T47D (cell line): Measurements from ENCODE around the gene SIN3A.
"Not testable (repeated sequence)": the region's sequence is repeated elsewhere in the genome, so short reads cannot be mapped to it uniquely, and the experiment has no call there.

Experiments
- DNase-seq, 2 experiments: peaks; one replicate each; pipeline versions ENCODE4 v3.0.0 to v3.0.0-alpha.2; 2011 to 2012; ENCODE audit warnings: low read depth in 1 of 2, low spot score in 1 of 2
- JUND ChIP-seq: IDR thresholded peaks from 2 replicates; pipeline ENCODE4 v1.6.1; 2012; ENCODE audit warnings: low read depth
- in situ Hi-C: cut with HindIII; loops from 2 replicates; pipeline ENCODE4 v1.10.0; 2016; ENCODE audit warnings: low sequenced_read_pairs, low pct_unique_long_range_greater_than_20kb

SIN3A gene

GRCh38 chr15:75455424-75455981 lies 4.0 kb upstream of the SIN3A start:
- in situ Hi-C loops, result no loop called here
- TF ChIP-seq JUND, result no peak
- peak; percentile 68 to 85 for DNase-seq

GRCh38 chr15:75454471-75455378 lies 3.2 kb upstream of the SIN3A start:
- no peak for TF ChIP-seq JUND
- in situ Hi-C loops, result no loop called here
- no peak for DNase-seq

GRCh38 chr15:75453703-75454470 lies 2.4 kb upstream of the SIN3A start:
- no peak for TF ChIP-seq JUND
- DNase-seq, result peak; percentile 92 to 100
- in situ Hi-C loops, result no loop called here

- in situ Hi-C loops, result no loop called here
- no peak for TF ChIP-seq JUND
- DNase-seq, result peak in 1 of 2 experiments; percentile 27
These were observed 1.6 kb upstream of the SIN3A start for GRCh38 chr15:75452865-75453702.

GRCh38 chr15:75452364-75452864 lies 924 bp upstream of the SIN3A start:
- in situ Hi-C loops, result no loop called here
- no peak for TF ChIP-seq JUND
- DNase-seq, result peak in 1 of 2 experiments; percentile 91

- in situ Hi-C loops, result no loop called here
- no peak for TF ChIP-seq JUND
- no peak for DNase-seq
These were observed 252 bp downstream of the SIN3A start for GRCh38 chr15:75451202-75451673.

GRCh38 chr15:75450307-75451201 lies 936 bp downstream of the SIN3A start:
- in situ Hi-C loops, result no loop called here
- peak in 1 of 2 experiments; percentile 99 for DNase-seq
- no peak for TF ChIP-seq JUND

- in situ Hi-C loops, result no loop called here
- no peak for TF ChIP-seq JUND
- DNase-seq, result no peak
These were observed 1.7 kb downstream of the SIN3A start for GRCh38 chr15:75449585-75450306.

GRCh38 chr15:75448171-75448570 lies 3.3 kb downstream of the SIN3A start:
- in situ Hi-C loops, result not testable (repeated sequence)

GRCh38 chr15:75446151-75446550 lies 5.3 kb downstream of the SIN3A start:
- no peak for DNase-seq
- no peak for TF ChIP-seq JUND
- in situ Hi-C loops, result no loop called here

More at GRCh38 chr15:75448171-75448570, 3.3 kb downstream of the SIN3A start:
- not testable (repeated sequence) for DNase-seq

- in situ Hi-C loops, DNase-seq: not testable (repeated sequence)
These were observed 6.2 kb downstream of the SIN3A start for GRCh38 chr15:75445324-75445723.

GRCh38 chr15:75443972-75444453 lies 7.5 kb downstream of the SIN3A start:
- DNase-seq, in situ Hi-C loops: not testable (repeated sequence)
